Epithelial cell of proximal tubule (primary cell): Measurements from ENCODE around the gene SMOC1. TPM values are rescaled to one million over a fixed set of nuclear protein-coding genes. Genes with fewer than 3 reads are reported as not detected.

Experiments
- DNase-seq: peaks from one replicate; pipeline ENCODE4 v3.0.0-alpha.2; 2011; ENCODE audit warnings: low read depth
- H3K4me3 ChIP-seq: 2 replicates; pipeline ENCODE4 v1.5.1; 2011; ENCODE audit warnings: low read depth, mild to moderate bottlenecking, low read length
- CTCF ChIP-seq: conservative IDR thresholded peaks from 2 replicates; pipeline ENCODE4 v1.5.1; 2012; ENCODE audit warnings: low read depth, mild to moderate bottlenecking, low read length
- total RNA-seq: library from RNA; depleted of rRNA; stranded (reverse); fragments of >200 nt; gene quantifications from 2 replicates; pipeline ENCODE4 v1.2.3, GENCODE V29; 2015

The SMOC1 gene
- total RNA-seq, 1 donor from 2014 or later = 7.4 TPM

GRCh38 chr14:69972755-69973154, 93.5 kb downstream of the SMOC1 start:
- no peak for DNase-seq
- TF ChIP-seq CTCF = no peak
- no peak overlapping the region for H3K4me3 ChIP-seq

DNA sequence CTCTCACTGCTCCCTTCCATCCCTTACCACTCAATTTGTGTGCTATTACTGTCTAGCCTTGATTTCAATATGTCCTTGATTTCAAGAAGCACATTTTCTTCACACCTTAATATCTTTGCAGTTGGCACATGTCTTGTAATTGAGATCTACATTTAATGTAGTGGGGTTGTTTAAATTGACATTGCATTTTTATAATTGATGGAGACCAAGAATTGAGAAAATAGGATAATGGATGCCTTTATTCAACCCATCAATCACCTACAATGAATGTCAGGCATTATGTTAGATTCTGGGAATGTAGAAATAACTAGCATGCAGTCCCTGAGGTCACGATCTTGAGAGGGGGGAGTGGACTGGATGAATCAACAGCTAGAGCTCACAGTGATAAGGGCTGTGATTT, 94.6 kb downstream of the SMOC1 start:
- no peak for DNase-seq
- no peak for TF ChIP-seq CTCF
- H3K4me3 ChIP-seq = no peak overlapping the region

DNA sequence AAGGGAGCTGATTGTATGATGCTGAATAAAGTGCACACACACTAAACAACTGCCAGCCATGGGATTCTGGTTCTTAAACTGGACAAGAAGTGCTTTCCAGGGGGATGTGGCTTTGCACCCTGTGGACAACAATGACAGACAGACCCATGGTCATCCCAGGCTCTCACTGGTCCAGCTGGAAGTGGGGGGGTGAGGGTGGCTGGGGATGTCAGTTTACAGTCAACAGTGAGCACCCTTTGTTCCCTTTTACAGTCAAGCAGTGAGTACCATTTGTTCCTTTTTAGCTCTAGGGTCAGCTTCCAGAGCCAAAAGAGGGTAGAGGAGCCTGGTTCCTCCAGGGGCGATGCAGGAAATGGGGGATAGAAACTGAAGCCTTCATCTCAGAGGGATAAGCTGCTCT, 100.7 kb downstream of the SMOC1 start:
- no peak for DNase-seq
- no peak overlapping the region for H3K4me3 ChIP-seq
- TF ChIP-seq CTCF = no peak

- DNase-seq = no peak
- no peak for TF ChIP-seq CTCF
- H3K4me3 ChIP-seq = no peak overlapping the region
Measured at GRCh38 chr14:69980457-69981425, 101.5 kb downstream of the SMOC1 start.

- no peak overlapping the region for H3K4me3 ChIP-seq
- no peak for DNase-seq
- TF ChIP-seq CTCF = no peak
Measured at GRCh38 chr14:69982220-69982839, 103.1 kb downstream of the SMOC1 start.

DNA sequence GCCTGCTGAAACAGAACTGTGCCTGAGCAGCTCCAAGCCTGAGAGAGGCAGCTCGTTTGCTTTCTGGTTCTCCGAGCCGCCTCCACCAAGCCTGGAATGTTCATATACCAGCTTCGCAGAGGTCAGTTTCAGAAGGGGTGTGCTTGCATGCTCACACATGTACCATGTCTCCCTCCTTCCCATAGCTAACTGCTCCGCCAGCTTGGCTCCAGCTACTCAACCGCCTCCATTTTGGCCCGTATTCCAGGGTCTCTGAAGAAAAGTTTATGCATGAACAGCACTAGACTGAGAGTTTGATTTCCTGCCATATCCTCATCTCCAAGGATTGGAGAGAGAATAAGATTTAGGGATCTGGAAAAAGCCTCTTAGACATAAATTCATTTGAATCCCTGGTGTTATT, 103.7 kb downstream of the SMOC1 start:
- no peak for DNase-seq
- TF ChIP-seq CTCF = no peak
- H3K4me3 ChIP-seq = no peak overlapping the region

- no peak overlapping the region for H3K4me3 ChIP-seq
- TF ChIP-seq CTCF = no peak
- DNase-seq = no peak
Measured at GRCh38 chr14:69983317-69983716, 104.1 kb downstream of the SMOC1 start.
